Sigmoid colon (tissue), 3 donors: ENCODE measurements around the gene ILKAP.

Experiments
- CTCF ChIP-seq, 4 experiments: fragments of 450-650 bp in 3 of 4; fragments of 200-600 bp in 1 of 4; IDR thresholded peaks; one replicate each; pipeline ENCODE4 v1.5.1; 2016 to 2019; ENCODE audit warnings: antibody characterized with exemption in 4 of 4, mild to moderate bottlenecking in 3 of 4, moderate library complexity in 2 of 4
- POLR2A ChIP-seq, 2 donors: fragments of 450-650 bp; IDR thresholded peaks; one replicate each; pipeline ENCODE4 v1.6.1; 2016; ENCODE audit warnings: antibody characterized with exemption in 2 of 2, mild to moderate bottlenecking in 2 of 2, moderate library complexity in 2 of 2

GRCh38 chr2:238174701-238175100, 28.8 kb downstream of the ILKAP start:
- no peak for TF ChIP-seq CTCF (IDR thresholded peaks at IDR 0.05)
- TF ChIP-seq POLR2A (IDR thresholded peaks at IDR 0.05): no peak
